Vagina (tissue), 2 donors: ENCODE results near the gene FAM228A.

ENCODE experiments used
- CTCF ChIP-seq, 3 experiments: fragments of 450-650 bp in 2 of 3; fragments of 200-600 bp in 1 of 3; sonication (generic) in 1 of 3; IDR thresholded peaks; one replicate each; pipeline ENCODE4 v1.5.1; 2017 to 2019; ENCODE audit warnings: antibody characterized with exemption in 3 of 3, mild to moderate bottlenecking in 2 of 3, moderate library complexity in 2 of 3
- POLR2A ChIP-seq, 2 donors: fragments of 450-650 bp; IDR thresholded peaks; one replicate each; pipeline ENCODE4 v1.6.1; 2017; ENCODE audit warnings: antibody characterized with exemption in 2 of 2, mild to moderate bottlenecking in 2 of 2, moderate library complexity in 2 of 2

- TF ChIP-seq CTCF (IDR thresholded peaks at IDR 0.05) (no peak), POLR2A (IDR thresholded peaks at IDR 0.05) (no peak)
Measured at GRCh38 chr2:24174851-24175277, at the start of gene FAM228A.
